SK-N-SH (cell line): ENCODE data around the gene KCNT1.

Experiments
- CHD2 ChIP-seq: fragments of 150-350 bp; IDR thresholded peaks from 2 replicates; pipeline ENCODE4 v1.6.1; 2018; ENCODE audit warnings: low read length; ENCODE audit not compliant: partially characterized antibody
- CTCF ChIP-seq: fragments of 200-600 bp; sonication (generic); IDR thresholded peaks from 2 replicates; pipeline ENCODE4 v1.6.1; 2017; ENCODE audit warnings: antibody characterized with exemption, mild to moderate bottlenecking, moderate library complexity
- EP300 ChIP-seq, 2 experiments: IDR thresholded peaks; 2 replicates each; pipeline versions ENCODE4 v1.4.0 to v1.6.1; 2012; ENCODE audit warnings: borderline replicate concordance in 1 of 2, low read depth in 1 of 2, low read length in 1 of 2
- MEF2A ChIP-seq: IDR thresholded peaks from 2 replicates; pipeline ENCODE4 v1.4.0; 2012; ENCODE audit warnings: low read depth, borderline replicate concordance
- MXI1 ChIP-seq: IDR thresholded peaks from 2 replicates; pipeline ENCODE4 v1.6.1; 2012; ENCODE audit warnings: mild to moderate bottlenecking, low read depth, low read length, improper control_type of control experiment
- NFIC ChIP-seq: IDR thresholded peaks from 2 replicates; pipeline ENCODE4 v1.4.0; 2012; ENCODE audit warnings: borderline replicate concordance
- RFX5 ChIP-seq: IDR thresholded peaks from 2 replicates; pipeline ENCODE4 v1.6.1; 2012; ENCODE audit warnings: mild to moderate bottlenecking, improper control_type of control experiment, low read length
- USF2 ChIP-seq: fragments of 150-350 bp; IDR thresholded peaks from 2 replicates; pipeline ENCODE4 v1.6.1; 2017; ENCODE audit warnings: antibody characterized with exemption, low read length, low read depth, borderline replicate concordance
- YY1 ChIP-seq: IDR thresholded peaks from 2 replicates; pipeline ENCODE4 v1.4.0; 2012; ENCODE audit warnings: low read depth, mild to moderate bottlenecking

- no peak for TF ChIP-seq USF2
- TF ChIP-seq CTCF: no peak
- no peak for TF ChIP-seq NFIC
- no peak for TF ChIP-seq RFX5
- no peak for TF ChIP-seq MXI1
- no peak for TF ChIP-seq EP300 (IDR thresholded peaks at IDR 0.05; ENCODE audit: borderline replicate concordance in 1 of 2, low read depth in 1 of 2, low read length in 1 of 2)
- no peak for TF ChIP-seq YY1
- TF ChIP-seq MEF2A: no peak
- no peak for TF ChIP-seq CHD2
These were observed 71.7 kb downstream of the KCNT1 start for GRCh38 chr9:135773530-135774238.
